RPMI8226 (cell line): ENCODE data around the gene DHH.
A peak's percentile ranks its signal among the peaks of the same experiment; 100 is the strongest.
"Not testable (repeated sequence)": the region's sequence is repeated elsewhere in the genome, so short reads cannot be mapped to it uniquely, and the experiment has no call there.

ENCODE experiments used
- DNase-seq: peaks from one replicate; pipeline ENCODE4 v3.0.0-alpha.2; 2015

Gene DHH

GRCh38 chr12:49068879-49069506 is 25.6 kb downstream of the DHH start:
- no peak for DNase-seq

GRCh38 chr12:49066120-49066519 is 28.5 kb downstream of the DHH start:
- no peak for DNase-seq

GRCh38 chr12:49064767-49065152 is 29.8 kb downstream of the DHH start:
- DNase-seq = no peak

- not testable (repeated sequence) for DNase-seq
Measured at GRCh38 chr12:49061916-49062315, 32.7 kb downstream of the DHH start.

- peak; percentile 5 for DNase-seq
Measured at GRCh38 chr12:49061157-49061650, 33.4 kb downstream of the DHH start.

- peak; percentile 97 for DNase-seq
Measured at GRCh38 chr12:49060237-49061156, 34.1 kb downstream of the DHH start, which contains the start of gene KMT2D. Gene KMT2D, minus strand, starts transcription at chr12:49060794. Its CDS starts 5,470 bp downstream, at chr12:49055324.

GRCh38 chr12:49059299-49060171 is 35.1 kb downstream of the DHH start:
- peak; percentile 43 for DNase-seq

- DNase-seq = no peak
Measured at GRCh38 chr12:49059045-49059298, 35.6 kb downstream of the DHH start.

- peak; percentile 11 for DNase-seq
Measured at GRCh38 chr12:49058366-49059044, 36.1 kb downstream of the DHH start.

- DNase-seq = peak; percentile 7
Measured at GRCh38 chr12:49057888-49058287, 36.7 kb downstream of the DHH start.

GRCh38 chr12:49055978-49056754 is 38.4 kb downstream of the DHH start:
- DNase-seq = peak; percentile 40

GRCh38 chr12:49055092-49055491 is 39.5 kb downstream of the DHH start:
- DNase-seq = no peak

- DNase-seq = no peak
Measured at GRCh38 chr12:49054524-49054923, 40.1 kb downstream of the DHH start.

GRCh38 chr12:49054096-49054495 is 40.5 kb downstream of the DHH start:
- DNase-seq = no peak

- DNase-seq = no peak
Measured at GRCh38 chr12:49052451-49053208, 42.0 kb downstream of the DHH start.

- no peak for DNase-seq
Measured at GRCh38 chr12:49051777-49052438, 42.7 kb downstream of the DHH start.

- DNase-seq = no peak
Measured at GRCh38 chr12:49051373-49051764, 43.2 kb downstream of the DHH start.

- no peak for DNase-seq
Measured at GRCh38 chr12:49050507-49051372, 43.9 kb downstream of the DHH start.

GRCh38 chr12:49049566-49050224 is 44.9 kb downstream of the DHH start:
- DNase-seq = no peak
